Amygdala (tissue), 56 donors: ENCODE data around the gene CELF6.
"Not testable (repeated sequence)": the region's sequence is repeated elsewhere in the genome, so short reads cannot be mapped to it uniquely, and the experiment has no call there.

Experiments used
- DNase-seq, 56 donors: peaks; one replicate each; lab custom pipeline; 2025; lab: John Stamatoyannopoulos, UW

The CELF6 gene

GRCh38 chr15:72275635-72276325 lies 44.2 kb downstream of the CELF6 start:
- not testable (repeated sequence) for DNase-seq

GRCh38 chr15:72272997-72273352 lies 47.0 kb downstream of the CELF6 start:
- DNase-seq: no peak

GRCh38 chr15:72272213-72272996 lies 47.6 kb downstream of the CELF6 start, which contains the start of gene PARP6:
PARP6 (minus strand) TSS chr15:72272554; CDS start chr15:72267477, 5,077 bp downstream.
- DNase-seq: peak; percentile 81 to 99 (median 97)

- DNase-seq: peak in 1 of 56 donors; percentile 35
These were observed 48.1 kb downstream of the CELF6 start for GRCh38 chr15:72271895-72272212.

- no peak for DNase-seq
These were observed 48.7 kb downstream of the CELF6 start for GRCh38 chr15:72271221-72271620.

GRCh38 chr15:72269739-72270138 lies 50.2 kb downstream of the CELF6 start:
- DNase-seq: no peak

- DNase-seq: no peak
These were observed 54.9 kb downstream of the CELF6 start for GRCh38 chr15:72265031-72265430.

- no peak for DNase-seq
These were observed 67.2 kb downstream of the CELF6 start for GRCh38 chr15:72252663-72253299.

- no peak for DNase-seq
These were observed 70.7 kb downstream of the CELF6 start for GRCh38 chr15:72249142-72249810.

- DNase-seq: no peak
These were observed 71.4 kb downstream of the CELF6 start for GRCh38 chr15:72248514-72248913.

- no peak for DNase-seq
These were observed 77.1 kb downstream of the CELF6 start for GRCh38 chr15:72242775-72243370.

- no peak for DNase-seq
These were observed 80.3 kb downstream of the CELF6 start for GRCh38 chr15:72239652-72240051.

GRCh38 chr15:72238586-72238985 lies 81.4 kb downstream of the CELF6 start:
- no peak for DNase-seq

GRCh38 chr15:72237853-72238224 lies 82.1 kb downstream of the CELF6 start:
- DNase-seq: no peak

- peak in 22 of 56 donors; percentile 3 to 58 (median 20) for DNase-seq
These were observed 82.7 kb downstream of the CELF6 start for GRCh38 chr15:72237029-72237852.

GRCh38 chr15:72236381-72237003 lies 83.5 kb downstream of the CELF6 start:
- no peak for DNase-seq

- no peak for DNase-seq
These were observed 84.7 kb downstream of the CELF6 start for GRCh38 chr15:72235298-72235697.
